BLaER1 (cell line): ENCODE results near the gene CHAT.
"Not testable (repeated sequence)": the region's sequence is repeated elsewhere in the genome, so short reads cannot be mapped to it uniquely, and the experiment has no call there.

Source experiments
- H3K27ac ChIP-seq: shearing (Covaris generic); formaldehyde crosslinking; 2 replicates; pipeline ENCODE4 v1.8.1; 2022
- H3K27me3 ChIP-seq: shearing (Covaris generic); formaldehyde crosslinking; 2 replicates; pipeline ENCODE4 v1.8.1; 2022
- H3K36me3 ChIP-seq: shearing (Covaris generic); formaldehyde crosslinking; 2 replicates; pipeline ENCODE4 v1.8.1; 2022
- H3K4me1 ChIP-seq: shearing (Covaris generic); formaldehyde crosslinking; 2 replicates; pipeline ENCODE4 v1.8.1; 2022
- H3K4me2 ChIP-seq: shearing (Covaris generic); formaldehyde crosslinking; 2 replicates; pipeline ENCODE4 v1.8.1; 2022
- H3K4me3 ChIP-seq: shearing (Covaris generic); formaldehyde crosslinking; 2 replicates; pipeline ENCODE4 v1.8.1; 2022
- H3K9ac ChIP-seq: shearing (Covaris generic); formaldehyde crosslinking; 2 replicates; pipeline ENCODE4 v1.8.1; 2022
- H3K9me3 ChIP-seq: shearing (Covaris generic); formaldehyde crosslinking; 2 replicates; pipeline ENCODE4 v1.8.1; 2022
- H4K20me1 ChIP-seq: shearing (Covaris generic); formaldehyde crosslinking; 2 replicates; pipeline ENCODE4 v1.8.1; 2022
- Cebpa-rat ChIP-seq: shearing (Covaris generic); IDR thresholded peaks from 2 replicates; pipeline ENCODE4 v1.8.1; 2022

Gene CHAT

GRCh38 chr10:49678827-49679479 lies 65.1 kb downstream of the CHAT start:
- no peak overlapping the region for H3K4me3 ChIP-seq
- no peak overlapping the region for H3K4me2 ChIP-seq
- no peaks in the 10 kb centered on the region for H3K4me1 ChIP-seq
- H3K9ac ChIP-seq = no peak overlapping the region
- H3K27ac ChIP-seq = no peak overlapping the region
- TF ChIP-seq Cebpa-rat = no peak
- H3K27me3 ChIP-seq = no peaks in the 10 kb centered on the region
- peaks cover 19% of the 10 kb centered on the region for H3K9me3 ChIP-seq
- H4K20me1 ChIP-seq = no peaks in the 10 kb centered on the region
- no peaks in the 10 kb centered on the region for H3K36me3 ChIP-seq

GRCh38 chr10:49679480-49679893 lies 65.7 kb downstream of the CHAT start, which contains the start of gene C10orf53:
TSS of gene C10orf53 (plus strand) at chr10:49679651. CDS start at chr10:49679698, 47 bp downstream.
- Histone ChIP-seq H3K4me1 (no peaks in the 10 kb centered on the region), H3K4me3 (no peak within 1 kb of the TSS), H3K9me3 (peaks cover 19% of the 10 kb centered on the region), H3K27me3 (no peaks in the 10 kb centered on the region), H4K20me1 (no peaks in the 10 kb centered on the region), H3K36me3 (no peaks in the 10 kb centered on the region), H3K4me2 (no peak within 1 kb of the TSS), H3K9ac (no peak within 1 kb of the TSS), H3K27ac (no peak within 1 kb of the TSS)
- no peak for TF ChIP-seq Cebpa-rat

GRCh38 chr10:49682449-49682848 lies 68.6 kb downstream of the CHAT start:
- H3K4me2 ChIP-seq, H3K27ac ChIP-seq, H3K9ac ChIP-seq, H3K4me3 ChIP-seq, H4K20me1 ChIP-seq, H3K27me3 ChIP-seq, H3K4me1 ChIP-seq, H3K36me3 ChIP-seq: not testable (repeated sequence)
- peaks cover 38% of the 10 kb centered on the region for H3K9me3 ChIP-seq

GRCh38 chr10:49682879-49683278 lies 69.0 kb downstream of the CHAT start:
- Histone ChIP-seq H3K9me3 (peaks cover 42% of the 10 kb centered on the region), H4K20me1 (no peaks in the 10 kb centered on the region), H3K9ac (no peak overlapping the region), H3K27me3 (no peaks in the 10 kb centered on the region), H3K4me2 (no peak overlapping the region), H3K36me3 (no peaks in the 10 kb centered on the region), H3K4me1 (no peaks in the 10 kb centered on the region), H3K27ac (no peak overlapping the region), H3K4me3 (no peak overlapping the region)
- TF ChIP-seq Cebpa-rat = no peak

GRCh38 chr10:49686651-49687050 lies 72.8 kb downstream of the CHAT start:
- peaks cover 35% of the 10 kb centered on the region for H3K9me3 ChIP-seq
- no peak overlapping the region for H3K4me3 ChIP-seq
- no peaks in the 10 kb centered on the region for H4K20me1 ChIP-seq
- no peaks in the 10 kb centered on the region for H3K36me3 ChIP-seq
- H3K9ac ChIP-seq = no peak overlapping the region
- peaks cover 19% of the 10 kb centered on the region for H3K27me3 ChIP-seq
- no peaks in the 10 kb centered on the region for H3K4me1 ChIP-seq
- TF ChIP-seq Cebpa-rat = no peak
- H3K4me2 ChIP-seq = no peak overlapping the region
- no peak overlapping the region for H3K27ac ChIP-seq

GRCh38 chr10:49688261-49688846 lies 74.5 kb downstream of the CHAT start:
- Histone ChIP-seq H3K4me1 (no peaks in the 10 kb centered on the region), H3K36me3 (no peaks in the 10 kb centered on the region), H3K27ac (no peak overlapping the region), H3K9ac (no peak overlapping the region), H3K9me3 (peaks cover 30% of the 10 kb centered on the region), H3K4me2 (no peak overlapping the region), H3K27me3 (peaks cover 19% of the 10 kb centered on the region), H3K4me3 (no peak overlapping the region), H4K20me1 (no peaks in the 10 kb centered on the region)
- TF ChIP-seq Cebpa-rat = no peak

GRCh38 chr10:49688920-49689319 lies 75.1 kb downstream of the CHAT start:
- no peak overlapping the region for H3K27ac ChIP-seq
- no peak overlapping the region for H3K4me2 ChIP-seq
- H3K9me3 ChIP-seq = peaks cover 34% of the 10 kb centered on the region
- H3K36me3 ChIP-seq = no peaks in the 10 kb centered on the region
- TF ChIP-seq Cebpa-rat = no peak
- H3K27me3 ChIP-seq = peaks cover 19% of the 10 kb centered on the region
- H4K20me1 ChIP-seq = no peaks in the 10 kb centered on the region
- H3K4me1 ChIP-seq = no peaks in the 10 kb centered on the region
- no peak overlapping the region for H3K4me3 ChIP-seq
- H3K9ac ChIP-seq = no peak overlapping the region

- Histone ChIP-seq H3K9me3 (peaks cover 34% of the 10 kb centered on the region), H3K9ac (no peak overlapping the region), H3K4me1 (no peaks in the 10 kb centered on the region), H4K20me1 (no peaks in the 10 kb centered on the region), H3K36me3 (no peaks in the 10 kb centered on the region), H3K27me3 (peaks cover 19% of the 10 kb centered on the region), H3K4me2 (no peak overlapping the region), H3K27ac (no peak overlapping the region), H3K4me3 (no peak overlapping the region)
- TF ChIP-seq Cebpa-rat = no peak
Observed at GRCh38 chr10:49689882-49690510, 76.2 kb downstream of the CHAT start.

- Histone ChIP-seq H3K27me3 (peaks cover 19% of the 10 kb centered on the region), H4K20me1 (no peaks in the 10 kb centered on the region), H3K4me2 (no peak overlapping the region), H3K36me3 (no peaks in the 10 kb centered on the region), H3K4me1 (no peaks in the 10 kb centered on the region), H3K4me3 (no peak overlapping the region), H3K9ac (no peak overlapping the region), H3K9me3 (peaks cover 30% of the 10 kb centered on the region), H3K27ac (no peak overlapping the region)
- TF ChIP-seq Cebpa-rat = no peak
Observed at GRCh38 chr10:49690698-49691356, 77.0 kb downstream of the CHAT start.

GRCh38 chr10:49691588-49691987 lies 77.8 kb downstream of the CHAT start:
- Histone ChIP-seq H3K9me3 (peaks cover 23% of the 10 kb centered on the region), H3K27me3 (peaks cover 19% of the 10 kb centered on the region), H4K20me1 (no peaks in the 10 kb centered on the region), H3K4me1 (no peaks in the 10 kb centered on the region), H3K9ac (no peak overlapping the region), H3K36me3 (no peaks in the 10 kb centered on the region), H3K4me2 (no peak overlapping the region), H3K4me3 (no peak overlapping the region), H3K27ac (no peak overlapping the region)
- no peak for TF ChIP-seq Cebpa-rat
